CD4-positive, alpha-beta T cell (primary cell): Measurements from ENCODE around the gene WNT2B. TPM values are rescaled to one million over a fixed set of nuclear protein-coding genes. Genes with fewer than 3 reads are reported as not detected.

Source experiments
- ATAC-seq: fragments of 200-7000 bp; cut with Tn5 transposase; one replicate; pipeline ENCODE4 v1.10.0; 2022; ENCODE audit warnings: mild to moderate bottlenecking; ENCODE audit not compliant: poor library complexity
- CTCF ChIA-PET: fragments of 350-600 bp; sonication (Branson Sonifier 250); formaldehyde crosslinking; loops from one replicate; lab custom pipeline; 2021; ENCODE audit warnings: antibody characterized with exemption, inconsistent platforms; lab: Charles Lee
- POLR2A ChIA-PET: fragments of 350-600 bp; sonication (Branson Sonifier 250); formaldehyde crosslinking; loops from one replicate; lab custom pipeline; 2021; ENCODE audit warnings: antibody characterized with exemption, inconsistent platforms; lab: Charles Lee
- DNase-seq, 14 experiments: peaks; one replicate each; pipeline ENCODE4 v3.0.0-alpha.2; 2013 to 2020; ENCODE audit warnings: mixed read lengths in 2 of 14
- H3K27ac ChIP-seq, 2 donors: one replicate each; pipeline versions ENCODE4 v1.5.1 to v1.7.0; 2013; ENCODE audit warnings: low read length in 2 of 2, low read depth in 1 of 2, mild to moderate bottlenecking in 1 of 2
- H3K27me3 ChIP-seq, 2 experiments: 1 replicate in 1 of 2; 2 replicates in 1 of 2; pipeline versions ENCODE4 v1.6.1 to v1.7.0; 2013; ENCODE audit warnings: low read length in 2 of 2, control low read depth in 1 of 2, mild to moderate bottlenecking in 1 of 2, moderate library complexity in 1 of 2; ENCODE audit not compliant: insufficient read depth in 2 of 2, control insufficient read depth in 1 of 2
- H3K36me3 ChIP-seq: one replicate; pipeline ENCODE4 v1.6.1; 2013; ENCODE audit warnings: low read length, control low read depth; ENCODE audit not compliant: insufficient read depth
- H3K4me1 ChIP-seq: one replicate; pipeline ENCODE4 v1.6.1; 2013; ENCODE audit warnings: low read length, control low read depth; ENCODE audit not compliant: insufficient read depth
- H3K4me3 ChIP-seq: one replicate; pipeline ENCODE4 v1.5.1; 2013; ENCODE audit warnings: mild to moderate bottlenecking, low read length, moderate library complexity
- H3K9me3 ChIP-seq, 2 experiments: 1 replicate in 1 of 2; 2 replicates in 1 of 2; pipeline versions ENCODE4 v1.6.1 to v1.7.0; 2013; ENCODE audit warnings: low read length in 2 of 2, mild to moderate bottlenecking in 2 of 2, control low read depth in 1 of 2, moderate library complexity in 1 of 2; ENCODE audit not compliant: control insufficient read depth in 1 of 2, insufficient read depth in 1 of 2
- H3K27ac Mint-ChIP-seq: one replicate; pipeline ENCODE4 v1.8.0; 2020; ENCODE audit warnings: mixed read lengths
- H3K27me3 Mint-ChIP-seq: one replicate; pipeline ENCODE4 v1.8.0; 2021; ENCODE audit warnings: mixed read lengths
- H3K36me3 Mint-ChIP-seq: one replicate; pipeline ENCODE4 v1.8.0; 2021; ENCODE audit warnings: low read depth, mixed read lengths
- H3K4me1 Mint-ChIP-seq: one replicate; pipeline ENCODE4 v1.8.0; 2021; ENCODE audit warnings: low read depth, mixed read lengths
- H3K4me3 Mint-ChIP-seq: one replicate; pipeline ENCODE4 v1.8.0; 2020; ENCODE audit warnings: mild to moderate bottlenecking, mixed read lengths
- H3K9me3 Mint-ChIP-seq: one replicate; pipeline ENCODE4 v1.8.0; 2020; ENCODE audit warnings: mixed read lengths
- intact Hi-C, 2 experiments: fragments of 100-400 bp; cut with DNase I in 1 of 2; cut with micrococcal nuclease in 1 of 2; formaldehyde crosslinking; loops; one replicate each; pipeline versions ENCODE4 v1.15.1 to v1.9.0; 2023 to 2025; cut with DNase I, micrococcal nuclease
- total RNA-seq, 174 experiments: library from RNA in 2 of 174; stranded (reverse) in 2 of 174; gene quantifications; one replicate each; pipeline ENCODE4 v1.2.3 and lab custom pipeline; 2021 to 2026
- TF ChIP-seq, protein P1 (sequence below): fragments of 200-600 bp; IDR thresholded peaks from one replicate; pipeline ENCODE4 v1.8.0; 2022; ENCODE audit warnings: antibody characterized with exemption, mild to moderate bottlenecking

The WNT2B gene
- total RNA-seq, 2 experiments from 2014 or later: 0.33 to 0.67 TPM

- Mint-ChIP-seq H3K4me3 (no peak overlapping the region), H3K36me3 (no peaks in the 10 kb centered on the region), H3K27me3 (peaks cover 4% of the 10 kb centered on the region), H3K4me1 (no peaks in the 10 kb centered on the region), H3K9me3 (no peaks in the 10 kb centered on the region), H3K27ac (no peak overlapping the region)
- ATAC-seq (no peak), DNase-seq (no peak)
- peaks cover 0 to 2% of the 10 kb centered on the region in 2 experiments for H3K27me3 ChIP-seq
- H3K4me3 ChIP-seq: no peak overlapping the region
- H3K36me3 ChIP-seq: no peaks in the 10 kb centered on the region
- ChIA-PET POLR2A (no interaction called here), CTCF (interaction anchor here (1.2 kb wide), 1 partner anchor 11 kb away, joined by 3 read pairs; no protein-coding TSS in a partner anchor)
- peaks cover 0 to 1% of the 10 kb centered on the region in 2 experiments for H3K9me3 ChIP-seq
- intact Hi-C loops: no loop called here
- H3K4me1 ChIP-seq: peaks cover 11% of the 10 kb centered on the region
- TF ChIP-seq, protein P1, sequence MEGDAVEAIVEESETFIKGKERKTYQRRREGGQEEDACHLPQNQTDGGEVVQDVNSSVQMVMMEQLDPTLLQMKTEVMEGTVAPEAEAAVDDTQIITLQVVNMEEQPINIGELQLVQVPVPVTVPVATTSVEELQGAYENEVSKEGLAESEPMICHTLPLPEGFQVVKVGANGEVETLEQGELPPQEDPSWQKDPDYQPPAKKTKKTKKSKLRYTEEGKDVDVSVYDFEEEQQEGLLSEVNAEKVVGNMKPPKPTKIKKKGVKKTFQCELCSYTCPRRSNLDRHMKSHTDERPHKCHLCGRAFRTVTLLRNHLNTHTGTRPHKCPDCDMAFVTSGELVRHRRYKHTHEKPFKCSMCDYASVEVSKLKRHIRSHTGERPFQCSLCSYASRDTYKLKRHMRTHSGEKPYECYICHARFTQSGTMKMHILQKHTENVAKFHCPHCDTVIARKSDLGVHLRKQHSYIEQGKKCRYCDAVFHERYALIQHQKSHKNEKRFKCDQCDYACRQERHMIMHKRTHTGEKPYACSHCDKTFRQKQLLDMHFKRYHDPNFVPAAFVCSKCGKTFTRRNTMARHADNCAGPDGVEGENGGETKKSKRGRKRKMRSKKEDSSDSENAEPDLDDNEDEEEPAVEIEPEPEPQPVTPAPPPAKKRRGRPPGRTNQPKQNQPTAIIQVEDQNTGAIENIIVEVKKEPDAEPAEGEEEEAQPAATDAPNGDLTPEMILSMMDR: no peak
- no peak overlapping the region for H3K27ac ChIP-seq
Measured at GRCh38 chr1:112513112-112513870, 4.5 kb downstream of the WNT2B start.

DNA sequence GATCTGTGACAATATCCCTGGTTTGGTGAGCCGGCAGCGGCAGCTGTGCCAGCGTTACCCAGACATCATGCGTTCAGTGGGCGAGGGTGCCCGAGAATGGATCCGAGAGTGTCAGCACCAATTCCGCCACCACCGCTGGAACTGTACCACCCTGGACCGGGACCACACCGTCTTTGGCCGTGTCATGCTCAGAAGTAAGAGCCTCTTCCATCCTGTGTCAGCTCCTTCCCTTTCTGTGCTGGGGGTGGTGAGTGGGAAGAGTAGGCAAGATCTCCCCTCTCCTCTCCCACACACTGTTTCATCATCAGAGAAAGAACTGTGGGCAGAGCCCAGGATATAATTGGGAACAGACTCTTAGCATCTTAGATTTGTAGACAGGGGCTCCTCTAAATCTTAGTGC, 6.1 kb downstream of the WNT2B start:
- Mint-ChIP-seq H3K4me3 (no peak overlapping the region), H3K27me3 (peaks cover 4% of the 10 kb centered on the region), H3K36me3 (no peaks in the 10 kb centered on the region), H3K4me1 (no peaks in the 10 kb centered on the region), H3K9me3 (no peaks in the 10 kb centered on the region), H3K27ac (no peak overlapping the region)
- DNase-seq: no peak
- CTCF ChIA-PET: interaction anchor here (1.2 kb wide), 1 partner anchor 13 kb away, joined by 3 read pairs; no protein-coding TSS in a partner anchor
- ATAC-seq: no peak
- intact Hi-C loops: no loop called here
- Histone ChIP-seq H3K4me3 (no peak overlapping the region), H3K9me3 (no peaks in the 10 kb centered on the region), H3K27me3 (no peaks in the 10 kb centered on the region), H3K4me1 (no peaks in the 10 kb centered on the region), H3K36me3 (no peaks in the 10 kb centered on the region), H3K27ac (no peak overlapping the region)
- TF ChIP-seq, protein P1: no peak
- POLR2A ChIA-PET: interaction anchor here (1.6 kb wide), 1 partner anchor 14 kb away, joined by 3 read pairs; no protein-coding TSS in a partner anchor

- POLR2A ChIA-PET: interaction anchor here (0.6 to 1.6 kb wide), 2 partner anchors 14 to 144 kb away, joined by 3 to 4 read pairs; no protein-coding TSS in a partner anchor
- no peaks in the 10 kb centered on the region for H3K36me3 ChIP-seq
- H3K4me3 ChIP-seq: no peak overlapping the region
- H3K27ac Mint-ChIP-seq: no peak overlapping the region
- TF ChIP-seq, protein P1: no peak
- H3K27ac ChIP-seq: no peak overlapping the region
- H3K4me3 Mint-ChIP-seq: no peak overlapping the region
- H3K9me3 ChIP-seq: no peaks in the 10 kb centered on the region
- H3K27me3 ChIP-seq: no peaks in the 10 kb centered on the region
- ATAC-seq (no peak), DNase-seq (no peak)
- intact Hi-C loops: no loop called here
- no peaks in the 10 kb centered on the region for H3K9me3 Mint-ChIP-seq
- CTCF ChIA-PET: no interaction called here
- H3K27me3 Mint-ChIP-seq: peaks cover 3% of the 10 kb centered on the region
- H3K4me1 ChIP-seq: no peaks in the 10 kb centered on the region
- no peaks in the 10 kb centered on the region for H3K4me1 Mint-ChIP-seq
- H3K36me3 Mint-ChIP-seq: no peaks in the 10 kb centered on the region
Measured at GRCh38 chr1:112515311-112516009, 6.7 kb downstream of the WNT2B start.
